GM12878 (cell line): ENCODE measurements around the gene OR1J4. TPM values are rescaled to one million over a fixed set of nuclear protein-coding genes. Genes with fewer than 3 reads are reported as not detected.

Experiments used
- ATAC-seq: fragments of 200-7000 bp; cut with Tn5 transposase; 3 replicates; pipeline ENCODE4 v1.9.1; 2020; ENCODE audit warnings: mild to moderate bottlenecking, moderate library complexity
- BruUV-seq: library from RNA; stranded (reverse); fragments of 400-500 nt; replicated peaks from 2 replicates; lab custom pipeline; 2021; lab: Mats Ljungman, UMichigan
- CTCF ChIA-PET: fragments of 300-600 bp; sonication (Branson Sonifier 250); formaldehyde crosslinking; extraction: SDS; loops from one replicate; lab custom pipeline; 2021; ENCODE audit warnings: inconsistent platforms; lab: Yijun Ruan, JAX
- POLR2A ChIA-PET: fragments of 350-600 bp; formaldehyde crosslinking; extraction: SDS; loops from one replicate; lab custom pipeline; 2021; ENCODE audit warnings: inconsistent platforms; lab: Charles Lee
- RAD21 ChIA-PET: fragments of 300-600 bp; sonication (Branson Sonifier 250); formaldehyde crosslinking; loops from one replicate; lab custom pipeline; 2023; ENCODE audit warnings: antibody characterized with exemption; ENCODE audit not compliant: unreplicated experiment; lab: Charles Lee
- SMC1A ChIA-PET: fragments of 300-600 bp; sonication (Branson Sonifier 250); formaldehyde crosslinking; loops from one replicate; lab custom pipeline; 2023; ENCODE audit not compliant: unreplicated experiment, uncharacterized antibody; lab: Charles Lee
- DNase-seq: peaks from one replicate; pipeline ENCODE4 v3.0.0-alpha.2; 2011; ENCODE audit warnings: low read depth, low spot score
- FAIRE-seq: peaks from 3 replicates; lab custom pipeline; 2011; peaks lifted over from hg19 to GRCh38; lab: Jason Lieb, UNC
- H2AFZ ChIP-seq: 2 replicates; pipeline ENCODE4 v1.6.0; 2011; ENCODE audit warnings: low read depth, low read length, control low read depth; ENCODE audit not compliant: control insufficient read depth
- H3K27ac ChIP-seq: 2 replicates; pipeline ENCODE4 v1.5.1; 2011; ENCODE audit warnings: control low read depth; ENCODE audit not compliant: control insufficient read depth, insufficient read depth
- H3K27me3 ChIP-seq, 2 experiments: replicated peaks in 1 of 2; 2 replicates each; pipeline versions ENCODE4 v1.6.0 to v1.6.1; 2011; ENCODE audit warnings: low read length in 1 of 2; ENCODE audit not compliant: control insufficient read depth in 2 of 2, insufficient read depth in 2 of 2
- H3K36me3 ChIP-seq, 2 experiments: 2 replicates each; pipeline ENCODE4 v1.5.1; 2011; ENCODE audit warnings: low read length in 1 of 2; ENCODE audit not compliant: control insufficient read depth in 2 of 2, insufficient read depth in 2 of 2
- H3K4me1 ChIP-seq: 2 replicates; pipeline ENCODE4 v1.6.1; 2011; ENCODE audit warnings: mild to moderate bottlenecking, low read length, moderate library complexity, mixed read lengths; ENCODE audit not compliant: control insufficient read depth, insufficient read depth
- H3K4me2 ChIP-seq: 2 replicates; pipeline ENCODE4 v1.6.0; 2011; ENCODE audit warnings: control low read depth; ENCODE audit not compliant: control insufficient read depth, insufficient read depth
- H3K4me3 ChIP-seq: fragments of 200-600 bp; sonication (generic); 2 replicates; pipeline ENCODE4 v1.5.1; 2016
- H3K79me2 ChIP-seq: 2 replicates; pipeline ENCODE4 v1.6.0; 2011; ENCODE audit warnings: low read length; ENCODE audit not compliant: control insufficient read depth, insufficient read depth
- H3K9ac ChIP-seq: 2 replicates; pipeline ENCODE4 v1.8.0; 2011; ENCODE audit warnings: low read length, control low read depth, mixed read lengths; ENCODE audit not compliant: control insufficient read depth, insufficient read depth
- H3K9me3 ChIP-seq: replicated peaks from 3 replicates; pipeline ENCODE4 v1.5.1; 2011; ENCODE audit warnings: mild to moderate bottlenecking, low read length; ENCODE audit not compliant: control insufficient read depth, insufficient read depth
- H4K20me1 ChIP-seq: 2 replicates; pipeline ENCODE4 v1.6.0; 2011; ENCODE audit not compliant: control insufficient read depth, insufficient read depth
- BCL11A ChIP-seq: IDR thresholded peaks from 2 replicates; pipeline ENCODE4 v1.6.1; 2011; ENCODE audit warnings: low read depth, low read length
- CREB1 ChIP-seq: IDR thresholded peaks from 2 replicates; pipeline ENCODE4 v1.6.1; 2012; ENCODE audit warnings: low read depth, mild to moderate bottlenecking, inconsistent platforms
- EED ChIP-seq: sonication (generic); IDR thresholded peaks from 2 replicates; pipeline ENCODE4 v1.6.1; 2016; ENCODE audit warnings: antibody characterized with exemption, low read depth
- IRF4 ChIP-seq: IDR thresholded peaks from 2 replicates; pipeline ENCODE4 v1.6.1; 2011; ENCODE audit warnings: low read depth, low read length
- KAT2A ChIP-seq: conservative IDR thresholded peaks from 2 replicates; pipeline ENCODE4 v1.6.1; 2011; ENCODE audit warnings: low read depth, low read length; ENCODE audit not compliant: control insufficient read depth
- MEF2B ChIP-seq: fragments of 450-650 bp; IDR thresholded peaks from 2 replicates; pipeline ENCODE4 v1.6.1; 2018; ENCODE audit warnings: mild to moderate bottlenecking, moderate library complexity; ENCODE audit not compliant: partially characterized antibody, poor library complexity, severe bottlenecking
- NFYB ChIP-seq: IDR thresholded peaks from 2 replicates; pipeline ENCODE4 v1.6.1; 2011; ENCODE audit warnings: low read depth, mild to moderate bottlenecking, low read length, improper control_type of control experiment, moderate library complexity; ENCODE audit not compliant: insufficient read depth
- PAX5 ChIP-seq: IDR thresholded peaks from 2 replicates; pipeline ENCODE4 v1.6.1; 2011; ENCODE audit warnings: low read depth, low read length, borderline replicate concordance
- RBBP5 ChIP-seq: fragments of 200-600 bp; sonication (generic); conservative IDR thresholded peaks from 2 replicates; pipeline ENCODE4 v1.6.1; 2016
- RUNX3 ChIP-seq: IDR thresholded peaks from 2 replicates; pipeline ENCODE4 v1.6.1; 2012; ENCODE audit warnings: low read length, inconsistent platforms
- SMAD1 ChIP-seq: fragments of 450-650 bp; IDR thresholded peaks from 2 replicates; pipeline ENCODE4 v1.6.1; 2018; ENCODE audit warnings: mild to moderate bottlenecking, low read depth; ENCODE audit not compliant: partially characterized antibody
- ZNF384 ChIP-seq: IDR thresholded peaks from 2 replicates; pipeline ENCODE4 v1.6.1; 2012; ENCODE audit warnings: low read depth, mild to moderate bottlenecking, low read length, improper control_type of control experiment, borderline replicate concordance
- WGBS: methylation state at CpG from one replicate; pipeline ENCODE4 v1.1.6; 2016; ENCODE audit warnings: low lambda C conversion rate; ENCODE audit not compliant: insufficient replicate concordance, insufficient coverage; ENCODE audit errors: missing lambda C conversion rate; 5-methylcytosine and 5-hydroxymethylcytosine counted together
- in situ Hi-C: fragments of 300-500 bp; cut with MboI; formaldehyde crosslinking; loops from 9 replicates; pipeline ENCODE4 v1.14.3; 2018; ENCODE audit warnings: mixed read lengths
- intact Hi-C: fragments of 100-400 bp; cut with micrococcal nuclease; formaldehyde crosslinking; loops from one replicate; pipeline ENCODE4 v1.14.2; 2022; ENCODE audit not compliant: unreplicated experiment
- polyA plus RNA-seq, 11 experiments: library from polyadenylated mRNA; depleted of rRNA in 4 of 11; unstranded in 6 of 11; stranded (reverse) in 5 of 11; fragments of >200 nt; fragmentation: Nextera tagmentation in 4 of 11; fragmentation: Illumina TruSeq in 1 of 11; extraction: Ambion mirVana in 4 of 11; extraction: Trizol in 1 of 11; gene quantifications; 1 replicate in 1 of 11; 2 replicates in 10 of 11; pipeline versions ENCODE4 v1.2.1 to v1.2.3, GENCODE V29; 2011 to 2016; ENCODE audit warnings: inconsistent platforms in 2 of 11, missing spikeins in 2 of 11, low read depth in 1 of 11
- total RNA-seq, 4 experiments: library from RNA; depleted of rRNA in 3 of 4; stranded (reverse); fragments of >200 nt in 3 of 4; fragmentation: Illumina TruSeq in 1 of 4; extraction: Trizol in 1 of 4; gene quantifications; 2 replicates each; pipeline versions ENCODE4 v1.2.1 to v1.2.3, GENCODE V29; 2013 to 2021
- TF ChIP-seq, protein P1 (sequence below): fragments of 450-650 bp; IDR thresholded peaks from 2 replicates; pipeline ENCODE4 v1.6.1; 2017; ENCODE audit warnings: mild to moderate bottlenecking, low read depth, inconsistent platforms; ENCODE audit not compliant: poor library complexity, severe bottlenecking
- TF ChIP-seq, protein P2 (sequence below): fragments of 450-650 bp; IDR thresholded peaks from 2 replicates; pipeline ENCODE4 v1.6.1; 2014; ENCODE audit warnings: mild to moderate bottlenecking
- TF ChIP-seq, protein P3 (sequence below): fragments of 450-650 bp; IDR thresholded peaks from 2 replicates; pipeline ENCODE4 v1.6.1; 2017; ENCODE audit warnings: mild to moderate bottlenecking, moderate library complexity
- TF ChIP-seq, protein P4 (sequence below): fragments of 450-650 bp; IDR thresholded peaks from 2 replicates; pipeline ENCODE4 v1.6.1; 2018; ENCODE audit warnings: borderline replicate concordance, mild to moderate bottlenecking; ENCODE audit not compliant: partially characterized antibody

The OR1J4 gene
- total and polyA plus RNA-seq, 10 of the 15 experiments (the other 5 are each of a cell fraction or from before 2014, with no cell fraction given) = 0.12 TPM; not detected in 9

DNA sequence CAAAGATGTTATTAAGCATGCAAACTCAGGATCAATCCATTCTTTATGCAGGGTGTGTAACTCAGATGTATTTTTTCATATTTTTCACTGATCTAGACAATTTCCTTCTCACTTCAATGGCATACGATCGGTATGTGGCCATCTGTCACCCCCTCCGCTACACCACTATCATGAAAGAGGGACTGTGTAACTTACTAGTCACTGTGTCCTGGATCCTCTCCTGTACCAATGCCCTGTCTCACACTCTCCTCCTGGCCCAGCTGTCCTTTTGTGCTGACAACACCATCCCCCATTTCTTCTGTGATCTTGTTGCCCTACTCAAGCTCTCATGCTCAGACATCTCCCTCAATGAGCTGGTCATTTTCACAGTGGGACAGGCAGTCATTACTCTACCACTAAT, 435 bp downstream of the OR1J4 start:
- H3K4me2 ChIP-seq = no peak overlapping the region
- in situ Hi-C loops (no loop called here), intact Hi-C loops (no loop called here)
- CTCF ChIA-PET = no interaction called here
- SMC1A ChIA-PET = interaction anchor here (2.0 kb wide), 1 partner anchor 21 kb away, joined by 5 read pairs; no protein-coding TSS in a partner anchor
- no peak for FAIRE-seq
- no peaks in the 10 kb centered on the region for H4K20me1 ChIP-seq
- POLR2A ChIA-PET = no interaction called here
- WGBS = 77% methylated on average over 3 of the region's 3 CpGs
- ATAC-seq = no peak
- H3K36me3 ChIP-seq = no peaks in the 10 kb centered on the region
- no peak for DNase-seq
- no peak overlapping the region for H2AFZ ChIP-seq
- no peak overlapping the region for H3K4me3 ChIP-seq
- no peaks in the 10 kb centered on the region for H3K4me1 ChIP-seq
- BruUV-seq = no TSS peak
- RAD21 ChIA-PET = no interaction called here
- no peaks in the 10 kb centered on the region for H3K9me3 ChIP-seq
- no peaks in the 10 kb centered on the region for H3K79me2 ChIP-seq
- H3K27me3 ChIP-seq = no peaks in the 10 kb centered on the region
- no peak overlapping the region for H3K9ac ChIP-seq
- H3K27ac ChIP-seq = no peak overlapping the region
- TF ChIP-seq MEF2B (no peak), ZNF384 (no peak), NFYB (no peak), EED (no peak), CREB1 (no peak), RUNX3 (no peak), BCL11A (no peak), IRF4 (no peak), PAX5 (no peak), RBBP5 (no peak), KAT2A (no peak), SMAD1 (no peak)
- TF ChIP-seq, protein P1, sequence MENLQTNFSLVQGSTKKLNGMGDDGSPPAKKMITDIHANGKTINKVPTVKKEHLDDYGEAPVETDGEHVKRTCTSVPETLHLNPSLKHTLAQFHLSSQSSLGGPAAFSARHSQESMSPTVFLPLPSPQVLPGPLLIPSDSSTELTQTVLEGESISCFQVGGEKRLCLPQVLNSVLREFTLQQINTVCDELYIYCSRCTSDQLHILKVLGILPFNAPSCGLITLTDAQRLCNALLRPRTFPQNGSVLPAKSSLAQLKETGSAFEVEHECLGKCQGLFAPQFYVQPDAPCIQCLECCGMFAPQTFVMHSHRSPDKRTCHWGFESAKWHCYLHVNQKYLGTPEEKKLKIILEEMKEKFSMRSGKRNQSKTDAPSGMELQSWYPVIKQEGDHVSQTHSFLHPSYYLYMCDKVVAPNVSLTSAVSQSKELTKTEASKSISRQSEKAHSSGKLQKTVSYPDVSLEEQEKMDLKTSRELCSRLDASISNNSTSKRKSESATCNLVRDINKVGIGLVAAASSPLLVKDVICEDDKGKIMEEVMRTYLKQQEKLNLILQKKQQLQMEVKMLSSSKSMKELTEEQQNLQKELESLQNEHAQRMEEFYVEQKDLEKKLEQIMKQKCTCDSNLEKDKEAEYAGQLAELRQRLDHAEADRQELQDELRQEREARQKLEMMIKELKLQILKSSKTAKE = no peak
- TF ChIP-seq, protein P2, sequence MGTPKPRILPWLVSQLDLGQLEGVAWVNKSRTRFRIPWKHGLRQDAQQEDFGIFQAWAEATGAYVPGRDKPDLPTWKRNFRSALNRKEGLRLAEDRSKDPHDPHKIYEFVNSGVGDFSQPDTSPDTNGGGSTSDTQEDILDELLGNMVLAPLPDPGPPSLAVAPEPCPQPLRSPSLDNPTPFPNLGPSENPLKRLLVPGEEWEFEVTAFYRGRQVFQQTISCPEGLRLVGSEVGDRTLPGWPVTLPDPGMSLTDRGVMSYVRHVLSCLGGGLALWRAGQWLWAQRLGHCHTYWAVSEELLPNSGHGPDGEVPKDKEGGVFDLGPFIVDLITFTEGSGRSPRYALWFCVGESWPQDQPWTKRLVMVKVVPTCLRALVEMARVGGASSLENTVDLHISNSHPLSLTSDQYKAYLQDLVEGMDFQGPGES = no peak
- TF ChIP-seq, protein P3, sequence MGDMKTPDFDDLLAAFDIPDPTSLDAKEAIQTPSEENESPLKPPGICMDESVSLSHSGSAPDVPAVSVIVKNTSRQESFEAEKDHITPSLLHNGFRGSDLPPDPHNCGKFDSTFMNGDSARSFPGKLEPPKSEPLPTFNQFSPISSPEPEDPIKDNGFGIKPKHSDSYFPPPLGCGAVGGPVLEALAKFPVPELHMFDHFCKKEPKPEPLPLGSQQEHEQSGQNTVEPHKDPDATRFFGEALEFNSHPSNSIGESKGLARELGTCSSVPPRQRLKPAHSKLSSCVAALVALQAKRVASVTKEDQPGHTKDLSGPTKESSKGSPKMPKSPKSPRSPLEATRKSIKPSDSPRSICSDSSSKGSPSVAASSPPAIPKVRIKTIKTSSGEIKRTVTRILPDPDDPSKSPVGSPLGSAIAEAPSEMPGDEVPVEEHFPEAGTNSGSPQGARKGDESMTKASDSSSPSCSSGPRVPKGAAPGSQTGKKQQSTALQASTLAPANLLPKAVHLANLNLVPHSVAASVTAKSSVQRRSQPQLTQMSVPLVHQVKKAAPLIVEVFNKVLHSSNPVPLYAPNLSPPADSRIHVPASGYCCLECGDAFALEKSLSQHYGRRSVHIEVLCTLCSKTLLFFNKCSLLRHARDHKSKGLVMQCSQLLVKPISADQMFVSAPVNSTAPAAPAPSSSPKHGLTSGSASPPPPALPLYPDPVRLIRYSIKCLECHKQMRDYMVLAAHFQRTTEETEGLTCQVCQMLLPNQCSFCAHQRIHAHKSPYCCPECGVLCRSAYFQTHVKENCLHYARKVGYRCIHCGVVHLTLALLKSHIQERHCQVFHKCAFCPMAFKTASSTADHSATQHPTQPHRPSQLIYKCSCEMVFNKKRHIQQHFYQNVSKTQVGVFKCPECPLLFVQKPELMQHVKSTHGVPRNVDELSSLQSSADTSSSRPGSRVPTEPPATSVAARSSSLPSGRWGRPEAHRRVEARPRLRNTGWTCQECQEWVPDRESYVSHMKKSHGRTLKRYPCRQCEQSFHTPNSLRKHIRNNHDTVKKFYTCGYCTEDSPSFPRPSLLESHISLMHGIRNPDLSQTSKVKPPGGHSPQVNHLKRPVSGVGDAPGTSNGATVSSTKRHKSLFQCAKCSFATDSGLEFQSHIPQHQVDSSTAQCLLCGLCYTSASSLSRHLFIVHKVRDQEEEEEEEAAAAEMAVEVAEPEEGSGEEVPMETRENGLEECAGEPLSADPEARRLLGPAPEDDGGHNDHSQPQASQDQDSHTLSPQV = no peak
- TF ChIP-seq, protein P4, sequence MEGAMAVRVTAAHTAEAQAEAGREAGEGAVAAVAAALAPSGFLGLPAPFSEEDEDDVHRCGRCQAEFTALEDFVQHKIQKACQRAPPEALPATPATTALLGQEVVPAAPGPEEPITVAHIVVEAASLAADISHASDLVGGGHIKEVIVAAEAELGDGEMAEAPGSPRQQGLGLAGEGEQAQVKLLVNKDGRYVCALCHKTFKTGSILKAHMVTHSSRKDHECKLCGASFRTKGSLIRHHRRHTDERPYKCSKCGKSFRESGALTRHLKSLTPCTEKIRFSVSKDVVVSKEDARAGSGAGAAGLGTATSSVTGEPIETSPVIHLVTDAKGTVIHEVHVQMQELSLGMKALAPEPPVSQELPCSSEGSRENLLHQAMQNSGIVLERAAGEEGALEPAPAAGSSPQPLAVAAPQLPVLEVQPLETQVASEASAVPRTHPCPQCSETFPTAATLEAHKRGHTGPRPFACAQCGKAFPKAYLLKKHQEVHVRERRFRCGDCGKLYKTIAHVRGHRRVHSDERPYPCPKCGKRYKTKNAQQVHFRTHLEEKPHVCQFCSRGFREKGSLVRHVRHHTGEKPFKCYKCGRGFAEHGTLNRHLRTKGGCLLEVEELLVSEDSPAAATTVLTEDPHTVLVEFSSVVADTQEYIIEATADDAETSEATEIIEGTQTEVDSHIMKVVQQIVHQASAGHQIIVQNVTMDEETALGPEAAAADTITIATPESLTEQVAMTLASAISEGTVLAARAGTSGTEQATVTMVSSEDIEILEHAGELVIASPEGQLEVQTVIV = no peak
